ENCODE measurements around the gene HCN2.

Gene HCN2

DNA sequence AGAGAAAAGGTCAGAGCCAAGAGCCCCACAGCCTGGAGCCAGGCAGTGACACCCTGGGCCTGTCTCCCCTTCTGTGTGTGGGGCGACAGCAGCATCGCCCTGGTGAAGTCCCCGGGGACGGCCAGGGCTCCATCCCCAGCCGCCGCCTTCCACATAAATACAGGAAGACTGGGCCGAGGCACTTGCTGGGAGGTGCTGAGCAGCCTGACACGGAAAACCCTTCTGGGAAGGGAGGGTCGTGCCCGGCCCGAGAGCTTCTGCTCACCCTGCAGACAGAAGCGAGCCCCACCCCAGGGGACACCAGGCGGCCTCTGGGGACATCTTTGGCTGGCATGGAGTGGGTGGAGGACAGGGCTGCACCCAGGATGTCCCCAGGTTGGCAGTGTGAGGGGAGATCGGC is 55.1 kb downstream of the HCN2 start:
- POLR2A ChIA-PET, result interaction anchor here (1.6 kb wide), 1 partner anchor 59 kb away, joined by 4 read pairs; no protein-coding TSS in a partner anchor
- no peaks in the 10 kb centered on the region for H3K4me1 ChIP-seq (ENCODE audit: control insufficient read depth, insufficient read depth, low read length)
- H3K4me3 ChIP-seq (ENCODE audit: low read depth, low read length), result no peak overlapping the region
- no peak for TF ChIP-seq PRDM1 (tag by site-specific recombination; IDR thresholded peaks at IDR 0.05)
- TF ChIP-seq GLI4 (tag by site-specific recombination; IDR thresholded peaks at IDR 0.05), result no peak
- TF ChIP-seq ZNF10 (tag by site-specific recombination; IDR thresholded peaks at IDR 0.05), result no peak
- TF ChIP-seq, protein P1, sequence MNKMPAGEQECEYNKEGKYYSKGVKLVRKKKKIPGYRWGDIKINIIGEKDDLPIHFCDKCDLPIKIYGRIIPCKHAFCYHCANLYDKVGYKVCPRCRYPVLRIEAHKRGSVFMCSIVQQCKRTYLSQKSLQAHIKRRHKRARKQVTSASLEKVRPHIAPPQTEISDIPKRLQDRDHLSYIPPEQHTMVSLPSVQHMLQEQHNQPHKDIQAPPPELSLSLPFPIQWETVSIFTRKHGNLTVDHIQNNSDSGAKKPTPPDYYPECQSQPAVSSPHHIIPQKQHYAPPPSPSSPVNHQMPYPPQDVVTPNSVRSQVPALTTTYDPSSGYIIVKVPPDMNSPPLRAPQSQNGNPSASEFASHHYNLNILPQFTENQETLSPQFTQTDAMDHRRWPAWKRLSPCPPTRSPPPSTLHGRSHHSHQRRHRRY (tag by site-specific recombination; IDR thresholded peaks at IDR 0.05), result no peak
- no peak for TF ChIP-seq HOXA7 (CRISPR knock-in tag; IDR thresholded peaks at IDR 0.05; ENCODE audit: borderline replicate concordance)
- no peak for TF ChIP-seq ZNF433 (tag by site-specific recombination; IDR thresholded peaks at IDR 0.05; ENCODE audit: low read depth)
- no peak for TF ChIP-seq WT1 (tag by site-specific recombination; IDR thresholded peaks at IDR 0.05)
- TF ChIP-seq, protein P2, sequence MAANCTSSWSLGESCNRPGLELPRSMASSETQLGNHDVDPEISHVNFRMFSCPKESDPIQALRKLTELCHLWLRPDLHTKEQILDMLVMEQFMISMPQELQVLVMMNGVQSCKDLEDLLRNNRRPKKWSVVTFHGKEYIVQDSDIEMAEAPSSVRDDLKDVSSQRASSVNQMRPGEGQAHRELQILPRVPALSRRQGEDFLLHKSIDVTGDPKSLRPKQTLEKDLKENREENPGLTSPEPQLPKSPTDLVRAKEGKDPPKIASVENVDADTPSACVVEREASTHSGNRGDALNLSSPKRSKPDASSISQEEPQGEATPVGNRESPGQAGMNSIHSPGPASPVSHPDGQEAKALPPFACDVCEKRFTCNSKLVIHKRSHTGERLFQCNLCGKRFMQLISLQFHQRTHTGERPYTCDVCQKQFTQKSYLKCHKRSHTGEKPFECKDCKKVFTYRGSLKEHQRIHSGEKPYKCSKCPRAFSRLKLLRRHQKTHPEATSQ (tag by site-specific recombination; IDR thresholded peaks at IDR 0.05), result no peak
- no peak for TF ChIP-seq ZNF311 (tag by site-specific recombination; IDR thresholded peaks at IDR 0.05; ENCODE audit: borderline replicate concordance)
- TF ChIP-seq ZNF366 (tag by site-specific recombination; conservative IDR thresholded peaks at IDR 0.05), result no peak
- no peak for TF ChIP-seq ZXDB (tag by site-specific recombination; IDR thresholded peaks at IDR 0.05)
- H3K9me3 ChIP-seq (ENCODE audit: control insufficient read depth, insufficient read depth, low read depth, low read length), result no peaks in the 10 kb centered on the region
- CTCF ChIA-PET, result no interaction called here
- peaks cover 0 to 42% of the 10 kb centered on the region in 2 experiments; a peak in 2 of 3 replicates for H3K36me3 ChIP-seq (ENCODE audit: control insufficient read depth in 2 of 2, insufficient read depth in 1 of 2, low read length in 2 of 2)
- no peak overlapping the region for H3K27ac ChIP-seq (ENCODE audit: extremely low read depth, low read depth, low read length)

DNA sequence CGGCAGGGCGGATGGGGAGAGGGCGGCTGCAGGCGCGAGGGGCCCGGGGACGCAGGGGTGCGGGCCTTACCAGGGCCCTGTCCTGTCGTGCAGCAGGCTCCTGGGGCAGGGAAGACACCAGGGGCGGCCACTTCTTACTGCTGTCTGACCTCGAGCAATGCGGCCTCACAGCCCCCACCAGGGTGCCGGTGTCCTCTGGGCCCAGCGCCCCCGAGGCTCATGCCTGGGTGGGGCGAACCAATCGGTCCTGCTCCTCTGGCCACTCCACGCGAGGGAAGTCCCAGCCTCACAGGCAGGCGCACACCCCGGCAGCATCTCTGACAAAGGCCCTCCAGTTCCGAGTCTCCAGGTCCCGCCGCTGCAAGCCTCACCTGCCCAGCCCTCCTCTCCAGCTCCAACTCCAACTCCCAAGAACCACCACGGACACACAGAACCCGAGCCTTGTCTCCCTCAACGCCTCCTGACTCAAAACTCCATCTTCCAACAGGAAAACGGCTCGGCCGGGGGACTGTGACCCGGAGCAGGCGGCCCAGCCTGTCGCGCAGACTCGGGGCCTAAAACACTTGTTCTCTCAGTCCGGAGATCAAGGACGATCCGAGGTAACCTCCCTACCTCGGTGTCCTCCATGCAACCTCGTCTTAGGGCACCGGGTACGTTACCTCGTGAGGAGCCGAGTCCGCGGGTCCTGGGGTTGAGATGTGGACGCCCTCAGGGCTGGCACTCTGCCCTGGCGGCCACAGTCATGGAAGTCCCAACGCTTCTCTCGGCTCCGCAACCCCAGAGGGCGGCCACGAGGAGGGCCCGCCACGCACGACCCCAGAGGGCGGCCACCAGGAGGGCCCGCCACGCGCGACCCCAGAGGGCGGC is 56.5 kb downstream of the HCN2 start:
- ChIA-PET CTCF (no interaction called here), POLR2A (interaction anchor here (0.8 kb wide), 1 partner anchor 17 kb away, joined by 3 read pairs; no protein-coding TSS in a partner anchor)
- peaks cover 5 to 51% of the 10 kb centered on the region in 2 experiments; a peak in 2 of 3 replicates for H3K36me3 ChIP-seq (ENCODE audit: control insufficient read depth in 2 of 2, insufficient read depth in 1 of 2, low read length in 2 of 2)
- H3K27ac ChIP-seq (ENCODE audit: extremely low read depth, low read depth, low read length), result no peak overlapping the region
- H3K4me1 ChIP-seq (ENCODE audit: control insufficient read depth, insufficient read depth, low read length), result no peaks in the 10 kb centered on the region
- H3K9me3 ChIP-seq (ENCODE audit: control insufficient read depth, insufficient read depth, low read depth, low read length), result no peaks in the 10 kb centered on the region
- TF ChIP-seq, protein P3, sequence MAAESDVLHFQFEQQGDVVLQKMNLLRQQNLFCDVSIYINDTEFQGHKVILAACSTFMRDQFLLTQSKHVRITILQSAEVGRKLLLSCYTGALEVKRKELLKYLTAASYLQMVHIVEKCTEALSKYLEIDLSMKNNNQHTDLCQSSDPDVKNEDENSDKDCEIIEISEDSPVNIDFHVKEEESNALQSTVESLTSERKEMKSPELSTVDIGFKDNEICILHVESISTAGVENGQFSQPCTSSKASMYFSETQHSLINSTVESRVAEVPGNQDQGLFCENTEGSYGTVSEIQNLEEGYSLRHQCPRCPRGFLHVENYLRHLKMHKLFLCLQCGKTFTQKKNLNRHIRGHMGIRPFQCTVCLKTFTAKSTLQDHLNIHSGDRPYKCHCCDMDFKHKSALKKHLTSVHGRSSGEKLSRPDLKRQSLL (tag by site-specific recombination; IDR thresholded peaks at IDR 0.05), result peak; percentile 44; the same call in 1 of the 2 replicates
- no peak for TF ChIP-seq ZNF843 (tag by site-specific recombination; IDR thresholded peaks at IDR 0.05)
- H3K4me3 ChIP-seq (ENCODE audit: low read depth, low read length), result no peak overlapping the region

DNA sequence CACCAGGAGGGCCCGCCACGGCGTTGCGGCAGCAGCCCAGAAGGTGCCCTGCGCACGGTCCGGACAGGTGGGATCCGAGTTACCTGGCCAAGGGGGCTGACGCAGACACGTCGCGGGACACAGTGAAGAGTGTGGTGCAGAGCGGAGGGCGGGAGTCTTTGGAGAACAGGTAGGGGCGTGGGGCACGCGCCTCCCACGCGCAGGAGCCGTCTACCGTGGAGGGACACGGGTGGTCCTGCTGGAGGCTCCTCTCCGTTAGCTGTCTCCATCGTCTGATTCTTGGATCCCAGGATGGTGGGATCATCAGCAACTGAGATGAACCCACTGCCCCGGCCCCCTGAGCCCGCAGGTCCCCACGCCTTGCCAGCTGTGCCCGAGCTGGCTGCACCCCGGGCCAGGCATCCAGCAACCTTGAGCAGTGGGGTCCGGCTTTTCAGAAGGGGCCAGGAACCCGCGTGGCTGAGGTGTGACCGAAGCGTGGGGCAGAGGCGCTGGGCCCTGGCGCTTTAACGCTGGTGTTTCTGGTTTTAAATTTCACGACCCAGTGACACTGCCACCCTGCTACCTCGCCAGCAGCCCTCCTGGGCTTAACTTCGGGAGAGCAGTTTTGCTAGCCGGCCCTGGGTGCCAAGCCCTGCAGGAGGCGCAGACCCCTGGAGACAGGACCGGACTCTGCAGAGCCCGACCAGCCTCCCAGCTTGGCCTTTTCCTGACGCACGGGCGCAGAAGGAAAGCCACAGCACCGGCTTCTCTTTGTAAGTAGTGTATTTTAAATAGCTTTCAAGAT is 57.3 kb downstream of the HCN2 start:
- POLR2A ChIA-PET, result no interaction called here
- peaks cover 5 to 60% of the 10 kb centered on the region in 2 experiments; a peak in 2 of 3 replicates for H3K36me3 ChIP-seq (ENCODE audit: control insufficient read depth in 2 of 2, insufficient read depth in 1 of 2, low read length in 2 of 2)
- CTCF ChIA-PET, result no interaction called here
- H3K27ac ChIP-seq (ENCODE audit: extremely low read depth, low read depth, low read length), result no peak overlapping the region
- H3K4me3 ChIP-seq (ENCODE audit: low read depth, low read length), result no peak overlapping the region
- no peaks in the 10 kb centered on the region for H3K4me1 ChIP-seq (ENCODE audit: control insufficient read depth, insufficient read depth, low read length)
- H3K9me3 ChIP-seq (ENCODE audit: control insufficient read depth, insufficient read depth, low read depth, low read length), result no peaks in the 10 kb centered on the region
- peak; percentile 29; the same call in 1 of the 2 replicates for TF ChIP-seq GLIS1 (tag by site-specific recombination; IDR thresholded peaks at IDR 0.05)
- TF ChIP-seq ZNF530 (tag by site-specific recombination; IDR thresholded peaks at IDR 0.05; ENCODE audit: low read depth), result no peak
